ENCODE measurements around the gene CACNA1I. TPM values are rescaled to one million over a fixed set of nuclear protein-coding genes. Genes with fewer than 3 reads are reported as not detected.

Gene CACNA1I
- polyA plus RNA-seq, 3 donors, result 0.04 TPM; not detected in 2

GRCh38 chr22:39718206-39718605 lies 147.7 kb downstream of the CACNA1I start:
- Histone ChIP-seq H3K36me3 (replicated peaks in 1 of 2; ENCODE audit: control insufficient read depth in 1 of 2, insufficient read depth in 2 of 2, low read length in 2 of 2) (no peaks in the 10 kb centered on the region), H3K79me2 (ENCODE audit: insufficient read depth, low read length) (no peaks in the 10 kb centered on the region), H3K4me1 (ENCODE audit: control insufficient read depth in 1 of 2, insufficient read depth in 2 of 2, low read length in 2 of 2) (no peaks in the 10 kb centered on the region), H3K27me3 (ENCODE audit: control insufficient read depth in 2 of 2, insufficient read depth in 2 of 2, low read length in 2 of 2) (no peaks in the 10 kb centered on the region), H2AFZ (ENCODE audit: insufficient read depth, low read depth, low read length, poor library complexity, severe bottlenecking) (no peak overlapping the region), H3K9ac (ENCODE audit: insufficient read depth, low read length, poor library complexity, severe bottlenecking) (no peak overlapping the region), H3K4me2 (replicated peaks; ENCODE audit: extremely low read depth, low read length, poor library complexity, severe bottlenecking) (no peak overlapping the region), H3K4me3 (replicated peaks in 1 of 3; ENCODE audit: low read depth in 2 of 3, low read length in 3 of 3) (no peak overlapping the region), H3K27ac (ENCODE audit: low read depth in 1 of 2, low read length in 2 of 2) (no peak overlapping the region), H4K20me1 (ENCODE audit: insufficient read depth, low read length) (no peaks in the 10 kb centered on the region), H3K9me3 (replicated peaks in 1 of 2; ENCODE audit: control insufficient read depth in 1 of 2, insufficient read depth in 1 of 2, low read length in 2 of 2) (no peaks in the 10 kb centered on the region)
- H3K9me3 Mint-ChIP-seq, result peaks cover 0 to 2% (median 0%) of the 10 kb centered on the region in 7 donors
- H3K4me1 Mint-ChIP-seq, result no peaks in the 10 kb centered on the region
- WGBS (ENCODE audit: insufficient coverage), result 92% methylated on average over 4 of the region's 7 CpGs
- intact Hi-C loops (cut with micrococcal nuclease), result no loop called here
- no peaks in the 10 kb centered on the region for H3K36me3 Mint-ChIP-seq
- DNase-seq, result no peak
- H3K27ac Mint-ChIP-seq, result no peak overlapping the region
- no peak for TF ChIP-seq CTCF (IDR thresholded peaks at IDR 0.05)
- no peak overlapping the region for H3K4me3 Mint-ChIP-seq
- H3K27me3 Mint-ChIP-seq (ENCODE audit: low read depth in 3 of 3), result peaks cover 14 to 20% (median 17%) of the 10 kb centered on the region in 3 donors

- Histone ChIP-seq H3K9me3 (replicated peaks in 1 of 2; ENCODE audit: control insufficient read depth in 1 of 2, insufficient read depth in 1 of 2, low read length in 2 of 2) (no peaks in the 10 kb centered on the region), H3K4me2 (replicated peaks; ENCODE audit: extremely low read depth, low read length, poor library complexity, severe bottlenecking) (no peak overlapping the region), H3K36me3 (replicated peaks in 1 of 2; ENCODE audit: control insufficient read depth in 1 of 2, insufficient read depth in 2 of 2, low read length in 2 of 2) (no peaks in the 10 kb centered on the region), H3K4me1 (ENCODE audit: control insufficient read depth in 1 of 2, insufficient read depth in 2 of 2, low read length in 2 of 2) (no peaks in the 10 kb centered on the region), H4K20me1 (ENCODE audit: insufficient read depth, low read length) (no peaks in the 10 kb centered on the region), H3K27ac (ENCODE audit: low read depth in 1 of 2, low read length in 2 of 2) (no peak overlapping the region), H3K4me3 (replicated peaks in 1 of 3; ENCODE audit: low read depth in 2 of 3, low read length in 3 of 3) (no peak overlapping the region), H3K79me2 (ENCODE audit: insufficient read depth, low read length) (no peaks in the 10 kb centered on the region), H3K27me3 (ENCODE audit: control insufficient read depth in 2 of 2, insufficient read depth in 2 of 2, low read length in 2 of 2) (no peaks in the 10 kb centered on the region), H3K9ac (ENCODE audit: insufficient read depth, low read length, poor library complexity, severe bottlenecking) (no peak overlapping the region), H2AFZ (ENCODE audit: insufficient read depth, low read depth, low read length, poor library complexity, severe bottlenecking) (no peak overlapping the region)
- no peak for TF ChIP-seq CTCF (IDR thresholded peaks at IDR 0.05)
- peaks cover 16 to 23% (median 17%) of the 10 kb centered on the region in 3 donors for H3K27me3 Mint-ChIP-seq (ENCODE audit: low read depth in 3 of 3)
- no peak for DNase-seq
- H3K36me3 Mint-ChIP-seq, result no peaks in the 10 kb centered on the region
- H3K27ac Mint-ChIP-seq, result no peak overlapping the region
- H3K4me3 Mint-ChIP-seq, result no peak overlapping the region
- WGBS (ENCODE audit: insufficient coverage), result 95% methylated on average over 8 of the region's 8 CpGs
- peaks cover 0 to 2% (median 0%) of the 10 kb centered on the region in 7 donors for H3K9me3 Mint-ChIP-seq
- intact Hi-C loops (cut with micrococcal nuclease), result no loop called here
- no peaks in the 10 kb centered on the region for H3K4me1 Mint-ChIP-seq
These were observed 148.4 kb downstream of the CACNA1I start for GRCh38 chr22:39718921-39719475.
